Measurements from ENCODE around the gene B3GNT9. TPM values are rescaled to one million over a fixed set of nuclear protein-coding genes. Genes with fewer than 3 reads are reported as not detected.
A peak's percentile ranks its signal among the peaks of the same experiment; 100 is the strongest.
"Not testable (repeated sequence)": the region's sequence is repeated elsewhere in the genome, so short reads cannot be mapped to it uniquely, and the experiment has no call there.

The B3GNT9 gene
- total RNA-seq, 2 experiments from 2014 or later = 6.6 to 7.2 TPM

DNA sequence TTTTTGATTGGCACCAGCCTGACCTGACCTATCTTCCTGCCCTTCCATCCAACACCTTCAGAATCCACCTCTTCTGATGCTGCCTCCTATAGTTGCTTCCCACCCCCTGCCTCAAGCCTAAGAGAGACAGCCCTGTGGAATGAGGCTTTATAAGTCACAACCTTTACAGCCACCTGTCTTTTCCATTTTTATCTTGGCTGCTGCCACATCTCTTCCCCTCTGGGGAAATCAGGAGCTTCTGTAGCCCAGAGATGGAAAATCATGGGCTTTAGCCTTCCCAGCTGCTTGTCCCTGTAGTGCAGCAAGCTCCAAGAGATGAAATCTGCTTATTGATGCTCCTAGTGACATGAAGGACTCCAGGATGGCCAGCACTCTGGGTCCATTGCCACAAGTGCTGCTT is 22.4 kb downstream of the B3GNT9 start:
- DNase-seq (no peak), ATAC-seq (no peak)
- Mint-ChIP-seq H3K4me1 (ENCODE audit: low read depth) (no peaks in the 10 kb centered on the region), H3K27ac (no peak overlapping the region), H3K27me3 (ENCODE audit: low read depth) (no peaks in the 10 kb centered on the region), H3K9me3 (ENCODE audit: insufficient read depth) (no peaks in the 10 kb centered on the region), H3K4me3 (no peak overlapping the region), H3K36me3 (ENCODE audit: low read depth) (peaks cover 33% of the 10 kb centered on the region)
- POLR2A ChIA-PET = interaction anchor here (1.0 kb wide), 1 partner anchor 10 kb away, joined by 3 read pairs; no protein-coding TSS in a partner anchor
- CTCF ChIA-PET = interaction anchor here (1.0 to 2.6 kb wide), 4 partner anchors 9 to 110 kb away, joined by 3 to 14 read pairs (median 5); partner anchors contain the start of gene B3GNT9

DNA sequence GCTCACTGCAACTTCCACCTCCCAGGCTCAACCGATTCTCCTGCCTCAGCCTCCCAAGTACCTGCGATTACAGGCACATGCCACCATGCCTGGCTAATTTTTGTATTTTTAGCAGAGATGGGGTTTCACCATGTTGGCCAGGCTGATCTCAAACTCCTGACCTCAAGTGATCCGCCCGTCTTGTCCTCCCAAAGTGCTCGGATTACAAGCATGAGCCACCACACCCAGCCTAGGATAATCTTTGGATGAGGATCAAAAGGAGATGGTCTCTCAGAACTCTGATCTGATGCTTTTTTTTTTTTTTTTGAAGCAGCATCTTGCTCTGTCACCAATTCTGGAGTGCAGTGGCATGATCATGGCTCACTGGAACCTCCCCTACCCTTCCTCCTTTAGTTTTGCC is 28.0 kb downstream of the B3GNT9 start:
- H3K4me3 Mint-ChIP-seq; H3K27me3 Mint-ChIP-seq (ENCODE audit: low read depth); H3K9me3 Mint-ChIP-seq (ENCODE audit: insufficient read depth); ATAC-seq; POLR2A ChIA-PET; H3K4me1 Mint-ChIP-seq (ENCODE audit: low read depth); H3K27ac Mint-ChIP-seq; CTCF ChIA-PET; DNase-seq: not testable (repeated sequence)
- H3K36me3 Mint-ChIP-seq (ENCODE audit: low read depth) = peaks cover 28% of the 10 kb centered on the region

DNA sequence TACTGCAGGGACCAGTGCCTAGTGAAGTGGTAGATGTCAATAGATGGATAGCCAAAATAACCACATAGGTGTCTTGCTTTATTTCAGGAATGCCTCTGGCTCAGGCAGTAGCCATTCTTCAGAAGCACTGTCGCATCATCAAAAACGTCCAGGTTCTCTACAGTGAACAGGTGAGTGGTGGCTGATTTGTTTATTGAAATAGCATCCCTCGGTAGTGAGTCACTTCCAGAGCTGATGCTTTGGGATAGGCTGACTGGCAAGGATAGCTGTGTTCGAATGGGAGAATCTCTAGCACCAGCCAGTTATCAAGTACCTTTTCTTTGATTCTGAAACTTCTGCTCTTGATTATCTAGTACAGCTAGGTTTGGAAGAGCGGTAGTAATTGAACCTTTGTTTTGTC is 30.8 kb downstream of the B3GNT9 start:
- no peaks in the 10 kb centered on the region for H3K27me3 Mint-ChIP-seq (ENCODE audit: low read depth)
- H3K36me3 Mint-ChIP-seq (ENCODE audit: low read depth) = peaks cover 19% of the 10 kb centered on the region
- ATAC-seq (no peak), DNase-seq (no peak)
- H3K4me1 Mint-ChIP-seq (ENCODE audit: low read depth) = peaks cover 1% of the 10 kb centered on the region
- no peak overlapping the region for H3K4me3 Mint-ChIP-seq
- POLR2A ChIA-PET = interaction anchor here (1.0 kb wide), 1 partner anchor 92 kb away, joined by 3 read pairs; no protein-coding TSS in a partner anchor
- CTCF ChIA-PET = interaction anchor here (0.7 to 1.6 kb wide), 4 partner anchors 9 to 102 kb away, joined by 3 to 6 read pairs (median 5); no protein-coding TSS in a partner anchor
- no peak overlapping the region for H3K27ac Mint-ChIP-seq
- H3K9me3 Mint-ChIP-seq (ENCODE audit: insufficient read depth) = no peaks in the 10 kb centered on the region

DNA sequence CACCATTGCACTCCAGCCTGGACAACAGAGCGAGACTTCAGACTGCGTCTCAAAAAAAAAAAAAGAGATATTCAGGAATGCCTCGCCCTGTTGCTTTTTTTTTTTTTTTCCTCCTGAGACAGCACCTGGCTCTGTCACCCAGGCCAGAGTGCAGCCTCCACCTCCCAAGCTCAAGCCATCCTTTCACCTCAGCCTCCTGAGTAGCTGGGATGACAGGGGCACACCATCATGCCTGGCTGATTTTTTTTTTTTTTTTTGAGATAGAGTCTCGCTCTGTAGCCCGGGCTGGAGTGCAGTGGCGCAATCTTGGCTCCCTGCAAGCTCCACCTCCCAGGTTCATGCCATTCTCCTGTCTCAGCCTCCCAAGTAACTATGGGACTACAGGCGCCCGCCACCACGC is 33.1 kb downstream of the B3GNT9 start:
- ChIA-PET CTCF (no interaction called here), POLR2A (no interaction called here)
- H3K27ac Mint-ChIP-seq = no peak overlapping the region
- DNase-seq (no peak), ATAC-seq (no peak)
- no peak overlapping the region for H3K4me3 Mint-ChIP-seq
- H3K36me3 Mint-ChIP-seq (ENCODE audit: low read depth) = peaks cover 16% of the 10 kb centered on the region
- no peaks in the 10 kb centered on the region for H3K9me3 Mint-ChIP-seq (ENCODE audit: insufficient read depth)
- H3K27me3 Mint-ChIP-seq (ENCODE audit: low read depth) = no peaks in the 10 kb centered on the region
- H3K4me1 Mint-ChIP-seq (ENCODE audit: low read depth) = peaks cover 3% of the 10 kb centered on the region

DNA sequence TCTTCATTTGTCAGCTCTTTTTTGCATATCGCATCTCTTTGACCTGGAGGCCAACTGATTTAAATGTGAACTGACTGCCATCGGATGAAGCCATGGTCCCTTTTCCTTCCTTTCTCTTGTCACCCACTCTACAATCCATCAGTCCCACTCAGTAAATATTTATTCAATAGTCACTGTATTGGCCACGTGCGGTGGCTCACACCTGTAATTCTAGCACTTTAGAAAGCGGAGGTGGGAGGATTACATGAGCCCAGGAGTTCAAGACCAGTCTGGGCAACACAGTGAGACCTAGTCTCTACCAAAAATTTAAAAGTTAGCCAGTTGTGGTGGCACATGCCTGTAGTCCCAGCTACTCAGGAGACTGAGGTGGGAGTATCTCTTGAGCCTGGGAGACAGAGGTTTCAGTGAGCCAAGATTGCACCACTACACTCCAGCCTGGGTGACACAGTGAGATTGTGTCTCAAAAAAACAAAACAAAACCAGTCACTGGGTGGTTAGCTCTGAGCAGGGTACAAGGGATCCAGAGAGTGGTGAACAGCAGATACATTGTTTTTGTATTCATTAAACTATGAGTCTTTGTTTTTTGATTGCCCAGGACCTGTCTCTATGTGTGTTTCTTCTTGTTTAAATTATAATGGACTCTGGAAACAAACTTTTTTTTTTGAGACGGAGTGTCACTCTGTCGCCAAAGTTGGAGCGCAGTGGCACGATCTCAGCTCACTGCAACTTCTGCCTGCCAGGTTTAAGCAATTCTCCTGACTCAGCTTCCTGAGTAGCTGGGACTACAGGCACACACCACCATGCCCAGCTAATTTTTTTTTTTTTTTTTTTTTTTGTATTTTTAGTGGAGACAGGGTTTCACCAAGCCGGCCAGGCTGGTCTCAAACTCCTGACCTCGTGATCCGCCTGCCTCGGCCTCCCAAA is 34.1 kb downstream of the B3GNT9 start:
- Mint-ChIP-seq H3K36me3 (ENCODE audit: low read depth) (peaks cover 11% of the 10 kb centered on the region), H3K4me1 (ENCODE audit: low read depth) (peaks cover 10% of the 10 kb centered on the region), H3K27ac (no peak overlapping the region), H3K27me3 (ENCODE audit: low read depth) (no peaks in the 10 kb centered on the region), H3K9me3 (ENCODE audit: insufficient read depth) (no peaks in the 10 kb centered on the region), H3K4me3 (no peak overlapping the region)
- ATAC-seq = no peak
- POLR2A ChIA-PET = interaction anchor here (1.8 kb wide), 1 partner anchor 43 kb away, joined by 3 read pairs; no protein-coding TSS in a partner anchor
- DNase-seq = no peak
- CTCF ChIA-PET = interaction anchor here (1.0 to 1.5 kb wide), 4 partner anchors 16 to 154 kb away, joined by 3 to 8 read pairs (median 4); no protein-coding TSS in a partner anchor

DNA sequence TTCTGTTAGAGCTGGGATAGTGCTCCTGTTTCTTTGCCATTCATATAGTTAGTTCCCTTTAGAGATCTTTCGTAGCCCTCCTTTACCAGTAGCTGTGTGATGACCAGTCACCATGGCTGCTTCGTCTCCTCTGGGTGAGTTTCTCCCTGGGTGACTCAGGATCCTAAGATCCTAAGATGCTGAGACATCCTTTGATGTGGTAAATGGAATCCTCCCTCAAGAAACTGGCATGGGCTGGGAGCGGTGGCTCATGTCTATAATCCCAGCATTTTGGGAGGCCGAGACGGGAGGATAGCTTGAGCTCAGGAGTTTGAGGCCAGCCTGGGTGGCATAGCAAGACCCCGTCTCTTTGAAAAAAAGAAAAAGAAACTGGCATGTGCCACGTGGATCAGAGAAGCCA is 35.2 kb downstream of the B3GNT9 start:
- no peak overlapping the region for H3K4me3 Mint-ChIP-seq
- no peaks in the 10 kb centered on the region for H3K27me3 Mint-ChIP-seq (ENCODE audit: low read depth)
- no peaks in the 10 kb centered on the region for H3K9me3 Mint-ChIP-seq (ENCODE audit: insufficient read depth)
- H3K27ac Mint-ChIP-seq = no peak overlapping the region
- peaks cover 7% of the 10 kb centered on the region for H3K36me3 Mint-ChIP-seq (ENCODE audit: low read depth)
- POLR2A ChIA-PET = interaction anchor here (1.8 kb wide), 1 partner anchor 42 kb away, joined by 3 read pairs; no protein-coding TSS in a partner anchor
- ATAC-seq (no peak), DNase-seq (no peak)
- H3K4me1 Mint-ChIP-seq (ENCODE audit: low read depth) = peaks cover 19% of the 10 kb centered on the region
- CTCF ChIA-PET = interaction anchor here (1.0 to 1.5 kb wide), 6 partner anchors 8 to 153 kb away, joined by 3 to 8 read pairs (median 4); partner anchors contain the start of gene B3GNT9

DNA sequence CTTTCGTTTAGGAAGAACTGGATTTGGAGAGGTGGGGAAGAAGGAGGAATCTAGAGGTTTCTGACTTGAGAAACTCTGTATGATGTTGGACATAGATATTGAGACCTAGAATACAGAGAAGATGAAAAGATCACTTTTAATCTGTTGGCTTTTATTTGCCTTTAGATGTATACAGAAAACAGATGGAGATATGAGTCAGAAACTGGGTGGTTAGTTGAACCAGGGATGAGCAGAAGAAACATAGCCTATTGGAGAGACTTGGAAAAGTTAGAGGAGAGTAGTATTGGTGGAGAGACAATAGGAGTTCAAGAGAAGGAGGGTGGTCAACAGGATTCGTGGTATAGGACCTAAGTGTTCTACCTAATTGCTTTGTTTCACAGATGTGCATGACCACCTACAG is 36.0 kb downstream of the B3GNT9 start:
- DNase-seq (no peak), ATAC-seq (no peak)
- Mint-ChIP-seq H3K27me3 (ENCODE audit: low read depth) (no peaks in the 10 kb centered on the region), H3K36me3 (ENCODE audit: low read depth) (peaks cover 4% of the 10 kb centered on the region), H3K27ac (no peak overlapping the region), H3K4me3 (no peak overlapping the region), H3K9me3 (ENCODE audit: insufficient read depth) (no peaks in the 10 kb centered on the region), H3K4me1 (ENCODE audit: low read depth) (peaks cover 22% of the 10 kb centered on the region)
- ChIA-PET CTCF (interaction anchor here (1.1 to 1.4 kb wide), 4 partner anchors 9 to 97 kb away, joined by 4 to 5 read pairs (median 4); partner anchors contain the start of gene B3GNT9), POLR2A (no interaction called here)

DNA sequence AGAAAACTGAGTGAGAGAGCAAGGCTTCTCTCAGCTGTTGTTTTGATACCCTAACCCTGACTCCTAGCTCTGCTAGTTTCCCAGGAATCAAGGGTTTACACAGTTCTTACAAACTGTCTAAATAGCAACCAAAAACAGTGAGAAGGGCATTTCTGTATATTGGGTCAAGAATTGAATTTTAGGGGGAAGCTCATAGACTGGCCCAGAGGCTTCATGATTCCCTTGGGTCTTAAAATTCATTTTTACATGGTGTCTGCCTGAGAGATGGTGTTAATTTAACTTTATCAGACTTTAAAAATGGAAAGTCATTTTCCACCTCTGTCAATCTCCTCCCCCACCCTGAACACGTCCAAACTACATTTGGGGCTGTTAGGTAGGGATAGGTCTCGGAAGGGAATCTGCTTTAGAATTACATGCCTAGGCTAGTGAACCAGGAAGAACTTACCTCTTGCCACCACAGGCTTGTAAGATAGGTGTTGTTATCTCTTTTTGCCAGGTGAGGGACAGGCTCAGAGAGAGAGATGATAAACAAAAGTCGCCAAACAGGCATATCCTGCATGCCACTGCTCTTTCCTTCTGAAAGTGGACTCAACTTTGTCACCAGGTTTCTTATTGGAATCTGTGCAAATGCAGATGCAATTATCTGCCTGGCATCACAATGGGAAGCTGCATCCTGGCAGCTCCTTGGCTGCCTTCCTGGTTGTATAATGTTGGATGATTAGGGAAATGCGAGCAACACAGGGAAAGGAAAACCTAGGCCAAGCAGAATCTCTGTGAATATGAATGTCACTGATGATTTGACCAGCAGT is 38.0 kb downstream of the B3GNT9 start:
- peaks cover 4% of the 10 kb centered on the region for H3K36me3 Mint-ChIP-seq (ENCODE audit: low read depth)
- H3K4me1 Mint-ChIP-seq (ENCODE audit: low read depth) = peaks cover 30% of the 10 kb centered on the region
- ChIA-PET CTCF (interaction anchor here (1.1 to 2.0 kb wide), 7 partner anchors 9 to 152 kb away, joined by 3 to 9 read pairs (median 3); partner anchors contain the start of gene CES3), POLR2A (interaction anchor here (0.6 to 1.0 kb wide), 3 partner anchors 17 to 154 kb away, joined by 3 to 8 read pairs (median 6); partner anchors contain the start of genes FBXL8 and TRADD)
- H3K9me3 Mint-ChIP-seq (ENCODE audit: insufficient read depth) = no peaks in the 10 kb centered on the region
- no peak overlapping the region for H3K4me3 Mint-ChIP-seq
- no peak for DNase-seq
- no peaks in the 10 kb centered on the region for H3K27me3 Mint-ChIP-seq (ENCODE audit: low read depth)
- no peak overlapping the region for H3K27ac Mint-ChIP-seq
- ATAC-seq = no peak

DNA sequence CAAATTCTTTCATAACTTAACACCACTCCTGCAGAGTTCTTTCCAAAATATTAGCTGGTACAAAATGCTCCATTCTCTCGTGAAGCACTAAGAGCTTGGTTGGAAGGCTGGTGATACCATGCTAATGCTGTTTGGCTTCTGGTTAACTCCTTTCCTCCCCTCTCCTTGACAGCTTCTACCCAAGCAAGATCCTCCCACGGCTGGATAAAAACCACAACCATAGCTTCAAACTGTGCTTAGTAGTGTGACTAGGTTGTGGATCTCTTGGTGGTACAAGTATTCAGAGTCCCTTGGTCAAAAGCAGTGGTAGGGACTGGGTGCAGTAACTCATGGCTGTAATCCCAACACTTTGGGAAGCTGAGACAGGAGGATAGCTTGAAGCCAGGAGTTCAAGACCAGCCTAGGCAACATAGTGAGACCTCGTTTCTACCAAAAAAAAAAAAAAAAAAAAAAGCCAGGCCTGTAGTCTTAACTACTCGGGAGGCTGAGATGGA is 38.8 kb downstream of the B3GNT9 start:
- ChIA-PET CTCF (interaction anchor here (0.7 to 2.8 kb wide), 10 partner anchors 10 to 158 kb away, joined by 3 to 10 read pairs (median 4); partner anchors contain the start of gene CES3), POLR2A (interaction anchor here (1.0 kb wide), 1 partner anchor 48 kb away, joined by 3 read pairs; the partner anchor contains the start of genes FBXL8 and TRADD)
- peaks cover 30% of the 10 kb centered on the region for H3K4me1 Mint-ChIP-seq (ENCODE audit: low read depth)
- H3K36me3 Mint-ChIP-seq (ENCODE audit: low read depth) = peaks cover 4% of the 10 kb centered on the region
- ATAC-seq (no peak), DNase-seq (no peak)
- H3K27me3 Mint-ChIP-seq (ENCODE audit: low read depth) = no peaks in the 10 kb centered on the region
- no peak overlapping the region for H3K4me3 Mint-ChIP-seq
- no peak overlapping the region for H3K27ac Mint-ChIP-seq
- H3K9me3 Mint-ChIP-seq (ENCODE audit: insufficient read depth) = no peaks in the 10 kb centered on the region

DNA sequence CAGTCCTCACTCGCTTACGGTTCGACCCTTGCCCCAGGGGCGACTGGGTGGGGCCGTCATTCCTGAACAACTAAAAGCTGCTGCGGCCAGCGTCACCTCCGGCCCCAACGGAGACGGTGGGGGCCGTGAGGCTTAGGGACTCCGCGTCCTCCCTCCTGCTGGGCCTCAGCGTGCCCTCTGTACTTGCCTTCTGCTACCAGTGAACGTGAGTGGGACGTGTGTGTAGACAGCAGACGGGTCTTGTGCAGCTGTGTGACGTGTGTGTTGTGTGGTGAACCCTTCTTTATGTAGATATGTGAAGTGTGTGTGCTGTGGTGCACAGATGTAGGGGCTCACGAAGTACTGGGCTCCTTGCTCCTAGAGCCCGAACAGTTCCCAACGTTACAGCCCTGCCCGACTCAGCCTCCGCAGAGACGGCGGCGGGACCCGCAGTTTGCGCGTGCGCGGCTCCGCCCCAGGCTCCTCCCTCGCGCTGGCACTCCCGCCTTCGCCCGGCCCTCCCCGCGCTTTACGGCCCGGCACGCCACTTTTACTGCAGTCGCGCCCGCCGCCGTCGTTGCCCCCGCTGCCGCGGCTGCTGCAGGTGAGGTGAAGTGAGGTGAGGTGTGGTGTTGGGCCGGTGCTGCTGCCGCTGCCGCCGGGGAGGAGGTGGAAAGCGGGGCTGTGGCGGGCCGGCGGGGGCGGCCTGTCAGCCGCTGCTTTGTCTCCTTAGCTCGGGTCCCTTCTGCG is 41.2 kb downstream of the B3GNT9 start, which contains the start of gene PHAF1:
TSS of gene PHAF1 (plus strand) at position 535 of the 729 bp plus-strand sequence. CDS start 235 bp downstream, outside the sequence.
- Mint-ChIP-seq H3K4me3 (peak within 1 kb of the TSS; percentile 93), H3K27me3 (ENCODE audit: low read depth) (no peaks in the 10 kb centered on the region), H3K27ac (peak within 1 kb of the TSS; percentile 83), H3K9me3 (ENCODE audit: insufficient read depth) (no peaks in the 10 kb centered on the region), H3K36me3 (ENCODE audit: low read depth) (peaks cover 2% of the 10 kb centered on the region), H3K4me1 (ENCODE audit: low read depth) (peaks cover 28% of the 10 kb centered on the region)
- CTCF ChIA-PET = interaction anchor here (0.7 to 2.8 kb wide), 7 partner anchors 8 to 156 kb away, joined by 3 to 13 read pairs (median 3); partner anchors contain the start of gene B3GNT9
- POLR2A ChIA-PET = interaction anchor here (1.1 to 1.2 kb wide), 2 partner anchors 8 to 79 kb away, joined by 3 to 4 read pairs; no protein-coding TSS in a partner anchor
- ATAC-seq (peak; percentile 95), DNase-seq (peak; percentile 95)
